ENCODE data around the gene CPSF3. TPM values are rescaled to one million over a fixed set of nuclear protein-coding genes. Genes with fewer than 3 reads are reported as not detected.

Gene CPSF3
- total RNA-seq, 1 experiment from 2014 or later = 95.5 TPM

DNA sequence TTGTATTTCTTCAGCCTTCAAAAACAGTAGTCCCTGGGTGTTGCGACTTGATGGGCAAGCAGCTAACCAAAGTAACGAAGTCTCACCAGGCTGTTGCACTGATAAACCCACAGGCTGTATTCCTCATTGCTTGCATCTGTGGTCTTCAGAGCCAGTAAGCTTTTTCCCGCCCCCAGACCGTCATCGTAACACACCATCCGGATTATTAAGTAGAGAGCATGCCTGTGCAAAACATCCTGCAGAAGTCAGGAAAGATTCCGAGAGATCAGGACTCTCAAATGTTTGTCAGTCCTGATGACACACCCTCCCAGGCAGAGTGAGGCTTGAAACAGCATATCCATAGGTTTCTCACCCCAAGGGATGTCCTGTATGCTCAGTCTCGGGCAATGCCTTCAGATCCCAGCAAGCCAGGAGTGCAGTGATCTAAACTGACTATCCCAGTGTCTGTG lies 16.1 kb upstream of the CPSF3 start:
- no peak overlapping the region for H2BK5ac ChIP-seq (ENCODE audit: insufficient read length, low read length)
- H3K9ac ChIP-seq (ENCODE audit: extremely low read depth, insufficient read length, low read length) = no peak overlapping the region
- no CpG with 5 or more reads among the region's 8 CpGs for WGBS (ENCODE audit: extremely low coverage, insufficient read length, low lambda C conversion rate)
- H3K23me2 ChIP-seq (ENCODE audit: insufficient read length, low read depth, low read length, poor library complexity, severe bottlenecking) = no peaks in the 10 kb centered on the region
- DNase-seq = no peak
- no peaks in the 10 kb centered on the region for H3K4me1 Mint-ChIP-seq
- H3K27ac Mint-ChIP-seq = peak overlapping the region in 1 of 3 experiments; percentile 21; a peak in 1 of 7 replicates
- H3K79me2 ChIP-seq (ENCODE audit: insufficient read depth, low read length) = no peaks in the 10 kb centered on the region
- no peaks in the 10 kb centered on the region for H3K9me3 ChIP-seq (ENCODE audit: control insufficient read depth, low read depth, low read length)
- no peak overlapping the region for H3T11ph ChIP-seq (ENCODE audit: low read length)
- H3K36me3 Mint-ChIP-seq (ENCODE audit: insufficient read depth in 1 of 3, low read depth in 3 of 3) = peaks cover 2 to 17% (median 13%) of the 10 kb centered on the region in 3 experiments; a peak in 5 of 7 replicates
- H2BK20ac ChIP-seq (ENCODE audit: low read depth, low read length, poor library complexity, severe bottlenecking) = no peak overlapping the region
- no peak overlapping the region for H3K23ac ChIP-seq (ENCODE audit: insufficient read length, low read depth, low read length)
- H3K27me3 ChIP-seq (ENCODE audit: insufficient read depth, low read length) = no peaks in the 10 kb centered on the region
- no peak overlapping the region for H3K4me2 ChIP-seq (ENCODE audit: insufficient read depth, insufficient read length, low read length)
- H4K8ac ChIP-seq (replicated peaks; ENCODE audit: insufficient read length, low read depth, low read length) = no peak overlapping the region
- H3K27me3 Mint-ChIP-seq (ENCODE audit: low read depth) = no peaks in the 10 kb centered on the region
- no peak overlapping the region for H3K14ac ChIP-seq (ENCODE audit: insufficient read depth, low read length)
- no peak overlapping the region for H4K91ac ChIP-seq (ENCODE audit: insufficient read length, low read depth, low read length)
- no peak overlapping the region for H3K4me3 Mint-ChIP-seq
- H2BK120ac ChIP-seq (ENCODE audit: low read depth, low read length, poor library complexity, severe bottlenecking) = no peak overlapping the region
- H3K56ac ChIP-seq (ENCODE audit: insufficient read length, low read depth, low read length) = no peak overlapping the region
- H3K79me1 ChIP-seq (ENCODE audit: insufficient read depth, low read depth, low read length, poor library complexity, severe bottlenecking) = no peaks in the 10 kb centered on the region
- no peak overlapping the region for H2BK12ac ChIP-seq (ENCODE audit: insufficient read length, low read depth, low read length)
- H3K18ac ChIP-seq (ENCODE audit: insufficient read length, low read depth, low read length) = no peak overlapping the region
- H3K4me1 ChIP-seq (ENCODE audit: insufficient read depth, low read length) = no peaks in the 10 kb centered on the region
- H3K27ac ChIP-seq (ENCODE audit: insufficient read length, low read depth, low read length) = no peak overlapping the region
- H4K20me1 ChIP-seq (ENCODE audit: control insufficient read depth, insufficient read depth, insufficient read length) = no peaks in the 10 kb centered on the region
- no peaks in the 10 kb centered on the region for H3K9me3 Mint-ChIP-seq
- H4K5ac ChIP-seq (ENCODE audit: insufficient read length, low read depth, low read length) = no peak overlapping the region
- no peak overlapping the region for H2AK5ac ChIP-seq (ENCODE audit: insufficient read length, low read length)
- TF ChIP-seq, protein P1, sequence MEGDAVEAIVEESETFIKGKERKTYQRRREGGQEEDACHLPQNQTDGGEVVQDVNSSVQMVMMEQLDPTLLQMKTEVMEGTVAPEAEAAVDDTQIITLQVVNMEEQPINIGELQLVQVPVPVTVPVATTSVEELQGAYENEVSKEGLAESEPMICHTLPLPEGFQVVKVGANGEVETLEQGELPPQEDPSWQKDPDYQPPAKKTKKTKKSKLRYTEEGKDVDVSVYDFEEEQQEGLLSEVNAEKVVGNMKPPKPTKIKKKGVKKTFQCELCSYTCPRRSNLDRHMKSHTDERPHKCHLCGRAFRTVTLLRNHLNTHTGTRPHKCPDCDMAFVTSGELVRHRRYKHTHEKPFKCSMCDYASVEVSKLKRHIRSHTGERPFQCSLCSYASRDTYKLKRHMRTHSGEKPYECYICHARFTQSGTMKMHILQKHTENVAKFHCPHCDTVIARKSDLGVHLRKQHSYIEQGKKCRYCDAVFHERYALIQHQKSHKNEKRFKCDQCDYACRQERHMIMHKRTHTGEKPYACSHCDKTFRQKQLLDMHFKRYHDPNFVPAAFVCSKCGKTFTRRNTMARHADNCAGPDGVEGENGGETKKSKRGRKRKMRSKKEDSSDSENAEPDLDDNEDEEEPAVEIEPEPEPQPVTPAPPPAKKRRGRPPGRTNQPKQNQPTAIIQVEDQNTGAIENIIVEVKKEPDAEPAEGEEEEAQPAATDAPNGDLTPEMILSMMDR (conservative IDR thresholded peaks at IDR 0.05) = no peak
- no peak overlapping the region for H3K4ac ChIP-seq (ENCODE audit: low read depth, low read length)
- H2BK15ac ChIP-seq (ENCODE audit: low read depth, low read length) = no peak overlapping the region
- no peak overlapping the region for H2AFZ ChIP-seq (ENCODE audit: low read length)
